Chondrocyte (in vitro differentiated cells): Measurements from ENCODE around the gene CLMN. TPM values are rescaled to one million over a fixed set of nuclear protein-coding genes. Genes with fewer than 3 reads are reported as not detected.

ENCODE experiments used
- DNase-seq: peaks from one replicate; pipeline ENCODE4 v3.0.0; 2021; ENCODE audit warnings: mixed read lengths, low spot score
- H3K27ac Mint-ChIP-seq: one replicate; pipeline ENCODE4 v1.8.0; 2021; ENCODE audit warnings: mild to moderate bottlenecking, moderate library complexity, mixed read lengths; ENCODE audit not compliant: unreplicated experiment
- H3K27me3 Mint-ChIP-seq: 2 replicates; pipeline ENCODE4 v1.8.0; 2021; ENCODE audit warnings: low read depth, mixed read lengths
- H3K36me3 Mint-ChIP-seq: 2 replicates; pipeline ENCODE4 v1.8.0; 2021; ENCODE audit warnings: low read depth, mixed read lengths
- H3K4me1 Mint-ChIP-seq: 2 replicates; pipeline ENCODE4 v1.8.0; 2021; ENCODE audit warnings: low read depth, mild to moderate bottlenecking, mixed read lengths
- H3K4me3 Mint-ChIP-seq: one replicate; pipeline ENCODE4 v1.8.0; 2021; ENCODE audit warnings: mild to moderate bottlenecking, moderate library complexity, mixed read lengths; ENCODE audit not compliant: unreplicated experiment
- H3K9me3 Mint-ChIP-seq: 2 replicates; pipeline ENCODE4 v1.8.0; 2021; ENCODE audit warnings: low read depth, mixed read lengths
- CTCF ChIP-seq: fragments of 200-600 bp; sonication (generic); IDR thresholded peaks from 2 replicates; pipeline ENCODE4 v1.5.0; 2021; ENCODE audit warnings: antibody characterized with exemption, mild to moderate bottlenecking, moderate library complexity
- total RNA-seq: library from RNA; stranded (reverse); gene quantifications from 3 replicates; pipeline ENCODE4 v1.2.1, GENCODE V29; 2021

Gene CLMN
- total RNA-seq, 1 donor from 2014 or later = 7.3 TPM

GRCh38 chr14:95290871-95291431 is 28.8 kb downstream of the CLMN start:
- TF ChIP-seq CTCF = no peak
- H3K27ac Mint-ChIP-seq = no peak overlapping the region
- H3K36me3 Mint-ChIP-seq = no peaks in the 10 kb centered on the region
- no peaks in the 10 kb centered on the region for H3K27me3 Mint-ChIP-seq
- DNase-seq = no peak
- peaks cover 7% of the 10 kb centered on the region for H3K9me3 Mint-ChIP-seq
- H3K4me1 Mint-ChIP-seq = peaks cover 22% of the 10 kb centered on the region
- no peak overlapping the region for H3K4me3 Mint-ChIP-seq

- TF ChIP-seq CTCF = no peak
These were observed 29.7 kb downstream of the CLMN start for GRCh38 chr14:95290021-95290420.

GRCh38 chr14:95289323-95290010 is 30.2 kb downstream of the CLMN start:
- no peak for TF ChIP-seq CTCF
- H3K4me3 Mint-ChIP-seq = no peak overlapping the region
- peaks cover 19% of the 10 kb centered on the region for H3K4me1 Mint-ChIP-seq
- no peak for DNase-seq
- H3K27me3 Mint-ChIP-seq = no peaks in the 10 kb centered on the region
- peaks cover 3% of the 10 kb centered on the region for H3K9me3 Mint-ChIP-seq
- no peaks in the 10 kb centered on the region for H3K36me3 Mint-ChIP-seq
- H3K27ac Mint-ChIP-seq = no peak overlapping the region

More at GRCh38 chr14:95290021-95290420, 29.7 kb downstream of the CLMN start:
- H3K4me3 Mint-ChIP-seq = no peak overlapping the region
- no peaks in the 10 kb centered on the region for H3K27me3 Mint-ChIP-seq
- peaks cover 20% of the 10 kb centered on the region for H3K4me1 Mint-ChIP-seq
- no peak for DNase-seq
- H3K9me3 Mint-ChIP-seq = peaks cover 3% of the 10 kb centered on the region
- no peak overlapping the region for H3K27ac Mint-ChIP-seq
- H3K36me3 Mint-ChIP-seq = no peaks in the 10 kb centered on the region

GRCh38 chr14:95288672-95289322 is 30.9 kb downstream of the CLMN start:
- Mint-ChIP-seq H3K9me3 (peaks cover 3% of the 10 kb centered on the region), H3K27me3 (no peaks in the 10 kb centered on the region), H3K36me3 (no peaks in the 10 kb centered on the region), H3K4me3 (no peak overlapping the region), H3K27ac (no peak overlapping the region), H3K4me1 (peaks cover 19% of the 10 kb centered on the region)
- DNase-seq = no peak
- TF ChIP-seq CTCF = no peak

GRCh38 chr14:95287176-95287754 is 32.4 kb downstream of the CLMN start:
- no peak for DNase-seq
- Mint-ChIP-seq H3K4me3 (no peak overlapping the region), H3K36me3 (no peaks in the 10 kb centered on the region), H3K4me1 (peaks cover 21% of the 10 kb centered on the region), H3K27me3 (no peaks in the 10 kb centered on the region), H3K9me3 (peaks cover 3% of the 10 kb centered on the region), H3K27ac (no peak overlapping the region)
- TF ChIP-seq CTCF = no peak
